ENCODE results near the gene TBPL1. TPM values are rescaled to one million over a fixed set of nuclear protein-coding genes. Genes with fewer than 3 reads are reported as not detected.
A peak's percentile ranks its signal among the peaks of the same experiment; 100 is the strongest.

The TBPL1 gene
- total and polyA plus RNA-seq, 2 of the 13 experiments (the other 11 are each of a cell fraction or from before 2014, with no cell fraction given) = 25.3 to 39.3 TPM

- Histone ChIP-seq H3K4me2 (ENCODE audit: low read depth, low read length) (peak overlapping the region; percentile 74), H3K9ac (ENCODE audit: insufficient read depth, low read depth, low read length) (no peak overlapping the region), H3K27me3 (ENCODE audit: control insufficient read depth in 1 of 2, insufficient read depth in 2 of 2, low read length in 2 of 2) (no peaks in the 10 kb centered on the region; a peak in 1 of 5 replicates), H3K27ac (ENCODE audit: extremely low read length, insufficient read depth, low read length) (no peak overlapping the region), H3K4me3 (replicated peaks in 1 of 3; ENCODE audit: insufficient read depth in 1 of 3, low read depth in 2 of 3, low read length in 3 of 3) (peak overlapping the region in 2 of 3 experiments; percentile 83 to 89; a peak in 3 of 6 replicates), H3K79me2 (ENCODE audit: insufficient read depth, low read length) (peaks cover 26% of the 10 kb centered on the region), H4K20me1 (ENCODE audit: insufficient read depth, low read length) (no peaks in the 10 kb centered on the region), H3K4me1 (ENCODE audit: insufficient read depth, low read length) (peaks cover 24% of the 10 kb centered on the region), H2AFZ (ENCODE audit: low read length) (peak overlapping the region; percentile 45), H3K36me3 (replicated peaks in 1 of 2; ENCODE audit: control insufficient read depth in 1 of 2, insufficient read depth in 2 of 2, low read length in 2 of 2) (no peaks in the 10 kb centered on the region), H3K9me3 (ENCODE audit: low read length) (no peaks in the 10 kb centered on the region)
- WGBS (ENCODE audit: low lambda C conversion rate) = 50% methylated on average over 4 of the region's 4 CpGs
- DNase-seq (ENCODE audit: low spot score) = no peak
- no peak for FAIRE-seq
- intact Hi-C loops (cut with micrococcal nuclease; ENCODE audit: unreplicated experiment) = loop anchor here (5.0 kb wide), 2 partner anchors 246 to 1439 kb away; partner anchors contain the start of gene STX7
- CTCF ChIA-PET (ENCODE audit: low intra/inter-chr PET ratio, low total read pairs) = interaction anchor here (1.5 kb wide), 1 partner anchor 112 kb away, joined by 6 read pairs; no protein-coding TSS in a partner anchor
- in situ Hi-C loops (cut with HindIII; ENCODE audit: extremely low pct_ligation_motif_present, low pct_unique_long_range_greater_than_20kb) = no loop called here
- POLR2A ChIA-PET = no interaction called here
- ATAC-seq = no peak
- no TSS peak for BruUV-seq (replicated peaks)
- TF ChIP-seq, protein P1, sequence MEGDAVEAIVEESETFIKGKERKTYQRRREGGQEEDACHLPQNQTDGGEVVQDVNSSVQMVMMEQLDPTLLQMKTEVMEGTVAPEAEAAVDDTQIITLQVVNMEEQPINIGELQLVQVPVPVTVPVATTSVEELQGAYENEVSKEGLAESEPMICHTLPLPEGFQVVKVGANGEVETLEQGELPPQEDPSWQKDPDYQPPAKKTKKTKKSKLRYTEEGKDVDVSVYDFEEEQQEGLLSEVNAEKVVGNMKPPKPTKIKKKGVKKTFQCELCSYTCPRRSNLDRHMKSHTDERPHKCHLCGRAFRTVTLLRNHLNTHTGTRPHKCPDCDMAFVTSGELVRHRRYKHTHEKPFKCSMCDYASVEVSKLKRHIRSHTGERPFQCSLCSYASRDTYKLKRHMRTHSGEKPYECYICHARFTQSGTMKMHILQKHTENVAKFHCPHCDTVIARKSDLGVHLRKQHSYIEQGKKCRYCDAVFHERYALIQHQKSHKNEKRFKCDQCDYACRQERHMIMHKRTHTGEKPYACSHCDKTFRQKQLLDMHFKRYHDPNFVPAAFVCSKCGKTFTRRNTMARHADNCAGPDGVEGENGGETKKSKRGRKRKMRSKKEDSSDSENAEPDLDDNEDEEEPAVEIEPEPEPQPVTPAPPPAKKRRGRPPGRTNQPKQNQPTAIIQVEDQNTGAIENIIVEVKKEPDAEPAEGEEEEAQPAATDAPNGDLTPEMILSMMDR (CRISPR knock-in tag; IDR thresholded peaks at IDR 0.05) = no peak
- TF ChIP-seq NFATC3 (CRISPR knock-in tag; IDR thresholded peaks at IDR 0.05) = no peak
- TF ChIP-seq, protein P2, sequence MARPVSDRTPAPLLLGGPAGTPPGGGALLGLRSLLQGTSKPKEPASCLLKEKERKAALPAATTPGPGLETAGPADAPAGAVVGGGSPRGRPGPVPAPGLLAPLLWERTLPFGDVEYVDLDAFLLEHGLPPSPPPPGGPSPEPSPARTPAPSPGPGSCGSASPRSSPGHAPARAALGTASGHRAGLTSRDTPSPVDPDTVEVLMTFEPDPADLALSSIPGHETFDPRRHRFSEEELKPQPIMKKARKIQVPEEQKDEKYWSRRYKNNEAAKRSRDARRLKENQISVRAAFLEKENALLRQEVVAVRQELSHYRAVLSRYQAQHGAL (CRISPR knock-in tag; IDR thresholded peaks at IDR 0.05; ENCODE audit: not compliant biosample characterization) = no peak
- TF ChIP-seq, protein P3, sequence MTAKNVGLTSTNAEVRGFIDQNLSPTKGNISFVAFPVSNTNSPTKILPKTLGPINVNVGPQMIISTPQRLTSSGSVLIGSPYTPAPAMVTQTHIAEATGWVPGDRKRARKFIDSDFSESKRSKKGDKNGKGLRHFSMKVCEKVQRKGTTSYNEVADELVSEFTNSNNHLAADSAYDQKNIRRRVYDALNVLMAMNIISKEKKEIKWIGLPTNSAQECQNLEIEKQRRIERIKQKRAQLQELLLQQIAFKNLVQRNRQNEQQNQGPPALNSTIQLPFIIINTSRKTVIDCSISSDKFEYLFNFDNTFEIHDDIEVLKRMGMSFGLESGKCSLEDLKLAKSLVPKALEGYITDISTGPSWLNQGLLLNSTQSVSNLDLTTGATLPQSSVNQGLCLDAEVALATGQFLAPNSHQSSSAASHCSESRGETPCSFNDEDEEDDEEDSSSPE (CRISPR knock-in tag; IDR thresholded peaks at IDR 0.05) = no peak
- TF ChIP-seq ZNF24 (IDR thresholded peaks at IDR 0.05) = no peak
- TF ChIP-seq ZNF777 (CRISPR knock-in tag; IDR thresholded peaks at IDR 0.05) = no peak
- no peak for TF ChIP-seq FOXP1 (IDR thresholded peaks at IDR 0.05)
- no peak for TF ChIP-seq FOXP1 (CRISPR knock-in tag; IDR thresholded peaks at IDR 0.05)
- TF ChIP-seq ZNF331 (CRISPR knock-in tag; IDR thresholded peaks at IDR 0.05) = no peak
- no peak for TF ChIP-seq TOE1 (CRISPR knock-in tag; IDR thresholded peaks at IDR 0.05)
- TF ChIP-seq SSRP1 (CRISPR knock-in tag; IDR thresholded peaks at IDR 0.05) = no peak
- TF ChIP-seq, protein P4, sequence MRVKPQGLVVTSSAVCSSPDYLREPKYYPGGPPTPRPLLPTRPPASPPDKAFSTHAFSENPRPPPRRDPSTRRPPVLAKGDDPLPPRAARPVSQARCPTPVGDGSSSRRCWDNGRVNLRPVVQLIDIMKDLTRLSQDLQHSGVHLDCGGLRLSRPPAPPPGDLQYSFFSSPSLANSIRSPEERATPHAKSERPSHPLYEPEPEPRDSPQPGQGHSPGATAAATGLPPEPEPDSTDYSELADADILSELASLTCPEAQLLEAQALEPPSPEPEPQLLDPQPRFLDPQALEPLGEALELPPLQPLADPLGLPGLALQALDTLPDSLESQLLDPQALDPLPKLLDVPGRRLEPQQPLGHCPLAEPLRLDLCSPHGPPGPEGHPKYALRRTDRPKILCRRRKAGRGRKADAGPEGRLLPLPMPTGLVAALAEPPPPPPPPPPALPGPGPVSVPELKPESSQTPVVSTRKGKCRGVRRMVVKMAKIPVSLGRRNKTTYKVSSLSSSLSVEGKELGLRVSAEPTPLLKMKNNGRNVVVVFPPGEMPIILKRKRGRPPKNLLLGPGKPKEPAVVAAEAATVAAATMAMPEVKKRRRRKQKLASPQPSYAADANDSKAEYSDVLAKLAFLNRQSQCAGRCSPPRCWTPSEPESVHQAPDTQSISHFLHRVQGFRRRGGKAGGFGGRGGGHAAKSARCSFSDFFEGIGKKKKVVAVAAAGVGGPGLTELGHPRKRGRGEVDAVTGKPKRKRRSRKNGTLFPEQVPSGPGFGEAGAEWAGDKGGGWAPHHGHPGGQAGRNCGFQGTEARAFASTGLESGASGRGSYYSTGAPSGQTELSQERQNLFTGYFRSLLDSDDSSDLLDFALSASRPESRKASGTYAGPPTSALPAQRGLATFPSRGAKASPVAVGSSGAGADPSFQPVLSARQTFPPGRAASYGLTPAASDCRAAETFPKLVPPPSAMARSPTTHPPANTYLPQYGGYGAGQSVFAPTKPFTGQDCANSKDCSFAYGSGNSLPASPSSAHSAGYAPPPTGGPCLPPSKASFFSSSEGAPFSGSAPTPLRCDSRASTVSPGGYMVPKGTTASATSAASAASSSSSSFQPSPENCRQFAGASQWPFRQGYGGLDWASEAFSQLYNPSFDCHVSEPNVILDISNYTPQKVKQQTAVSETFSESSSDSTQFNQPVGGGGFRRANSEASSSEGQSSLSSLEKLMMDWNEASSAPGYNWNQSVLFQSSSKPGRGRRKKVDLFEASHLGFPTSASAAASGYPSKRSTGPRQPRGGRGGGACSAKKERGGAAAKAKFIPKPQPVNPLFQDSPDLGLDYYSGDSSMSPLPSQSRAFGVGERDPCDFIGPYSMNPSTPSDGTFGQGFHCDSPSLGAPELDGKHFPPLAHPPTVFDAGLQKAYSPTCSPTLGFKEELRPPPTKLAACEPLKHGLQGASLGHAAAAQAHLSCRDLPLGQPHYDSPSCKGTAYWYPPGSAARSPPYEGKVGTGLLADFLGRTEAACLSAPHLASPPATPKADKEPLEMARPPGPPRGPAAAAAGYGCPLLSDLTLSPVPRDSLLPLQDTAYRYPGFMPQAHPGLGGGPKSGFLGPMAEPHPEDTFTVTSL (CRISPR knock-in tag; IDR thresholded peaks at IDR 0.05; ENCODE audit: borderline replicate concordance) = no peak
Observed at GRCh38 chr6:133951227-133951626, 1.8 kb upstream of the TBPL1 start.
